H1 (cell line): ENCODE measurements around the gene CCDC137.

Source experiments
- ATF3 ChIP-seq: IDR thresholded peaks from 2 replicates; pipeline ENCODE4 v1.6.1; 2011; ENCODE audit warnings: low read depth, mild to moderate bottlenecking, low read length; ENCODE audit not compliant: insufficient read depth
- CTCF ChIP-seq, 3 experiments: IDR thresholded peaks; 1 replicate in 2 of 3; 2 replicates in 1 of 3; pipeline versions ENCODE4 v1.5.1 to v1.6.1; 2011; ENCODE audit warnings: low read length in 3 of 3, mild to moderate bottlenecking in 3 of 3, inconsistent platforms in 2 of 3, low read depth in 1 of 3, moderate library complexity in 1 of 3; ENCODE audit not compliant: insufficient read depth in 1 of 3; ENCODE audit errors: control extremely low read depth in 1 of 3
- EZH2 ChIP-seq: fragments of 200-600 bp; sonication (generic); IDR thresholded peaks from 2 replicates; pipeline ENCODE4 v1.7.1; 2012; ENCODE audit warnings: low read depth, mild to moderate bottlenecking, moderate library complexity, low read length, inconsistent platforms; ENCODE audit not compliant: severe bottlenecking
- HDAC2 ChIP-seq, 2 experiments: fragments of 300-600 bp in 1 of 2; sonication (generic) in 1 of 2; IDR thresholded peaks; 2 replicates each; pipeline ENCODE4 v1.6.1; 2011 to 2012; ENCODE audit warnings: low read depth in 2 of 2, low read length in 2 of 2, mild to moderate bottlenecking in 2 of 2, moderate library complexity in 2 of 2, borderline replicate concordance in 1 of 2, inconsistent platforms in 1 of 2
- KDM1A ChIP-seq: fragments of 200-600, 300-600 bp; sonication (generic); IDR thresholded peaks from 2 replicates; pipeline ENCODE4 v1.7.1; 2016; ENCODE audit warnings: mild to moderate bottlenecking, low read length, borderline replicate concordance
- MAX ChIP-seq: IDR thresholded peaks from 2 replicates; pipeline ENCODE4 v1.6.1; 2012; ENCODE audit warnings: inconsistent platforms
- NRF1 ChIP-seq: IDR thresholded peaks from 2 replicates; pipeline ENCODE4 v1.6.1; 2011; ENCODE audit warnings: mild to moderate bottlenecking, low read depth, low read length, improper control_type of control experiment
- POLR2A ChIP-seq, 2 experiments: IDR thresholded peaks; 1 replicate in 1 of 2; 2 replicates in 1 of 2; pipeline ENCODE4 v1.6.1; 2011; ENCODE audit warnings: low read depth in 2 of 2, low read length in 2 of 2, mild to moderate bottlenecking in 2 of 2; ENCODE audit errors: control extremely low read depth in 1 of 2
- POLR2AphosphoS5 ChIP-seq: IDR thresholded peaks from 2 replicates; pipeline ENCODE4 v1.6.1; 2011; ENCODE audit warnings: low read depth, low read length
- RAD21 ChIP-seq, 2 experiments: IDR thresholded peaks in 1 of 2; conservative IDR thresholded peaks in 1 of 2; 2 replicates each; pipeline ENCODE4 v1.6.1; 2011; ENCODE audit warnings: low read depth in 2 of 2, low read length in 2 of 2, improper control_type of control experiment in 1 of 2, inconsistent platforms in 1 of 2, mild to moderate bottlenecking in 1 of 2, moderate library complexity in 1 of 2
- RXRA ChIP-seq: IDR thresholded peaks from 2 replicates; pipeline ENCODE4 v1.6.1; 2011; ENCODE audit warnings: low read depth, mild to moderate bottlenecking, low read length, moderate library complexity; ENCODE audit not compliant: insufficient read depth
- TCF12 ChIP-seq: IDR thresholded peaks from 2 replicates; pipeline ENCODE4 v1.6.1; 2011; ENCODE audit warnings: low read depth, mild to moderate bottlenecking, low read length
- USF2 ChIP-seq: IDR thresholded peaks from 2 replicates; pipeline ENCODE4 v1.6.1; 2011; ENCODE audit warnings: low read length, improper control_type of control experiment
- YY1 ChIP-seq: IDR thresholded peaks from 2 replicates; pipeline ENCODE4 v1.6.1; 2011; ENCODE audit warnings: low read depth, mild to moderate bottlenecking, low read length

GRCh38 chr17:81695211-81695610 lies 28.7 kb downstream of the CCDC137 start:
- TF ChIP-seq RXRA (no peak), POLR2AphosphoS5 (no peak), RAD21 (IDR thresholded peaks at IDR 0.05 in 1 of 2, conservative IDR thresholded peaks at IDR 0.05 in 1 of 2; ENCODE audit: low read depth in 2 of 2, low read length in 2 of 2) (no peak), EZH2 (no peak), KDM1A (no peak), TCF12 (no peak), HDAC2 (IDR thresholded peaks at IDR 0.05; ENCODE audit: borderline replicate concordance in 1 of 2, low read depth in 2 of 2, low read length in 2 of 2) (no peak), POLR2A (IDR thresholded peaks at IDR 0.05; ENCODE audit: control extremely low read depth in 1 of 2, low read depth in 2 of 2, low read length in 2 of 2) (no peak), CTCF (IDR thresholded peaks at IDR 0.05; ENCODE audit: control extremely low read depth in 1 of 3, insufficient read depth in 1 of 3, low read depth in 1 of 3, low read length in 3 of 3) (no peak), MAX (no peak), YY1 (no peak), NRF1 (no peak), ATF3 (no peak), USF2 (no peak)
